ENCODE measurements around the gene ITPKC. TPM values are rescaled to one million over a fixed set of nuclear protein-coding genes. Genes with fewer than 3 reads are reported as not detected.
"Not testable (repeated sequence)": the region's sequence is repeated elsewhere in the genome, so short reads cannot be mapped to it uniquely, and the experiment has no call there.

ITPKC gene
- total and polyA plus RNA-seq, 7 donors = 6.9 to 19.2 (median 14.5) TPM

- no peaks in the 10 kb centered on the region for H3K9me3 ChIP-seq
- intact Hi-C loops (cut with DNase I) = no loop called here
- H3K27ac ChIP-seq = no peak overlapping the region
- no peak overlapping the region for H3K4me3 ChIP-seq
- TF ChIP-seq CTCF (IDR thresholded peaks at IDR 0.05) = no peak
- peaks cover 3% of the 10 kb centered on the region for H3K4me1 ChIP-seq
- H3K27me3 ChIP-seq (ENCODE audit: insufficient read depth in 3 of 3, low read length in 2 of 3) = no peaks in the 10 kb centered on the region
- no peak for DNase-seq
- no peak for ATAC-seq
- H3K36me3 ChIP-seq (ENCODE audit: insufficient read depth in 1 of 2, low read depth in 1 of 2) = peaks cover 5 to 89% of the 10 kb centered on the region in 2 donors
- 96 to 98% (median 98%) methylated on average over 3 of the region's 3 CpGs for WGBS, 3 donors
These were observed 41.6 kb downstream of the ITPKC start for GRCh38 chr19:40758491-40758890.

DNA sequence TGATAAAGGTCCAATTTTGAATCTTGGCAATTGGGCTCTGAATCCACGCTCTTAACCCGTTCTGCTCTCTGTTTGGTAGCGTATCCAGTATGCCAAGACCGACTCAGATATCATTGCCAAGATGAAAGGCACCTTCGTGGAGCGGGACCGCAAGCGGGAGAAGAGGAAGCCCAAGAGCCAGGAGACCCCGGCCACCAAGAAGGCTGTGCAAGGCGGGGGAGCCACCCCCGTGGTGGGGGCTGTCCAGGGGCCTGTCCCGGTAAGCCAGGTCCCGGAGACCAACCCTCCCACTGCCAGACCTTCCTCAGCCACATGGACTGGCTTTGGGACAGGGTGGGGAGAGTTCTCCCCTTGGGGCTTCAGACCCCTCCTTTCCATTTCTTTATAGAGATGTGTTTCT, 42.4 kb downstream of the ITPKC start:
- no peaks in the 10 kb centered on the region for H3K27me3 ChIP-seq (ENCODE audit: insufficient read depth in 3 of 3, low read length in 2 of 3)
- TF ChIP-seq CTCF (IDR thresholded peaks at IDR 0.05) = no peak
- H3K36me3 ChIP-seq (ENCODE audit: insufficient read depth in 1 of 2, low read depth in 1 of 2) = peaks cover 5 to 93% of the 10 kb centered on the region in 2 donors
- no peak overlapping the region for H3K27ac ChIP-seq
- intact Hi-C loops (cut with DNase I) = no loop called here
- WGBS, 3 donors = 82 to 92% (median 87%) methylated on average over 10 to 13 of the region's 13 CpGs
- DNase-seq (no peak), ATAC-seq (no peak)
- H3K4me1 ChIP-seq = no peaks in the 10 kb centered on the region
- H3K4me3 ChIP-seq = no peak overlapping the region
- no peaks in the 10 kb centered on the region for H3K9me3 ChIP-seq

GRCh38 chr19:40762754-40763470, 46.0 kb downstream of the ITPKC start:
- no peak for TF ChIP-seq CTCF (IDR thresholded peaks at IDR 0.05)
- ATAC-seq (no peak), DNase-seq (no peak)
- Histone ChIP-seq H3K27me3 (ENCODE audit: insufficient read depth in 3 of 3, low read length in 2 of 3) (no peaks in the 10 kb centered on the region), H3K27ac (no peak overlapping the region), H3K9me3 (no peaks in the 10 kb centered on the region), H3K4me1 (no peaks in the 10 kb centered on the region), H3K4me3 (no peak overlapping the region), H3K36me3 (ENCODE audit: insufficient read depth in 1 of 2, low read depth in 1 of 2) (peaks cover 17 to 87% of the 10 kb centered on the region in 2 donors)
- intact Hi-C loops (cut with DNase I) = no loop called here
- 90 to 94% (median 91%) methylated on average over 17 of the region's 17 CpGs for WGBS, 3 donors

GRCh38 chr19:40763526-40763925, 46.6 kb downstream of the ITPKC start:
- DNase-seq = no peak
- 83 to 86% (median 84%) methylated on average over 7 of the region's 7 CpGs for WGBS, 3 donors
- Histone ChIP-seq H3K27ac (no peak overlapping the region), H3K4me3 (no peak overlapping the region), H3K9me3 (no peaks in the 10 kb centered on the region), H3K4me1 (no peaks in the 10 kb centered on the region), H3K36me3 (ENCODE audit: insufficient read depth in 1 of 2, low read depth in 1 of 2) (peaks cover 17 to 80% of the 10 kb centered on the region in 2 donors), H3K27me3 (ENCODE audit: insufficient read depth in 3 of 3, low read length in 2 of 3) (no peaks in the 10 kb centered on the region)
- no peak for ATAC-seq
- TF ChIP-seq CTCF (IDR thresholded peaks at IDR 0.05) = no peak
- intact Hi-C loops (cut with DNase I) = no loop called here

GRCh38 chr19:40763963-40764362, 47.1 kb downstream of the ITPKC start:
- DNase-seq = no peak
- intact Hi-C loops (cut with DNase I) = no loop called here
- no peak overlapping the region for H3K27ac ChIP-seq
- H3K9me3 ChIP-seq = no peaks in the 10 kb centered on the region
- 89 to 95% (median 90%) methylated on average over 10 of the region's 10 CpGs for WGBS, 3 donors
- no peaks in the 10 kb centered on the region for H3K4me1 ChIP-seq
- H3K27me3 ChIP-seq (ENCODE audit: insufficient read depth in 3 of 3, low read length in 2 of 3) = no peaks in the 10 kb centered on the region
- TF ChIP-seq CTCF (IDR thresholded peaks at IDR 0.05) = no peak
- no peak overlapping the region for H3K4me3 ChIP-seq
- peaks cover 17 to 76% of the 10 kb centered on the region in 2 donors for H3K36me3 ChIP-seq (ENCODE audit: insufficient read depth in 1 of 2, low read depth in 1 of 2)
- ATAC-seq = no peak

DNA sequence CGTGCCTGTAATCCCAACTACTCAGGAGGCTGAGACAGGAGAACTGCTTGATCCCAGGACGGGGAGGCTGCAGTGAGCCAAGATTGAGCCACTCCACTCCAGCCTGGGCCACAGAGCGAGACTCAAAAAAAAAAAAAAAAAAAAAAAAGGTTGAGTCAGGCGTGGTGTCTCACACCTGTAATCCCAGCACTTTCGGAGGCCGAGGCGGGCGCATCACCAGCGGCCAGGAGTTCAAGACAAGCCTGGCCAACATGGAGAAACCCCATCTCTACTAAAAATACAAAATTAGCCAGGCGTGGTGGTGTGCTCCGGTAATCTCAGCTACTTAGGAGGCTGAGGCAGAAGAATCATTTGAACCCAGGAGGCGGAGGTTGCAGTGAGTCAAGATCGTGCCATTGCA, 49.5 kb downstream of the ITPKC start:
- H3K4me1 ChIP-seq; ATAC-seq; H3K4me3 ChIP-seq; DNase-seq; H3K9me3 ChIP-seq; H3K27ac ChIP-seq; H3K27me3 ChIP-seq (ENCODE audit: insufficient read depth in 3 of 3, low read length in 2 of 3); intact Hi-C loops (cut with DNase I): not testable (repeated sequence)
- H3K36me3 ChIP-seq (ENCODE audit: insufficient read depth in 1 of 2, low read depth in 1 of 2) = peaks cover 17 to 52% of the 10 kb centered on the region in 2 donors
- WGBS, 3 donors = 93 to 96% (median 95%) methylated on average over 12 to 13 of the region's 13 CpGs
